Measurements from ENCODE around the gene PPP1R3E.
"Not testable (repeated sequence)": the region's sequence is repeated elsewhere in the genome, so short reads cannot be mapped to it uniquely, and the experiment has no call there.

The PPP1R3E gene

GRCh38 chr14:23297611-23298277 lies 4.9 kb downstream of the PPP1R3E start:
- DNase-seq (ENCODE audit: low spot score) = no peak

GRCh38 chr14:23297096-23297495 lies 5.6 kb downstream of the PPP1R3E start:
- DNase-seq (ENCODE audit: low spot score) = no peak

- DNase-seq (ENCODE audit: low spot score) = no peak
Measured at GRCh38 chr14:23296012-23296777, 6.5 kb downstream of the PPP1R3E start.

- DNase-seq (ENCODE audit: low spot score) = peak; percentile 23
Measured at GRCh38 chr14:23294734-23295561, 7.7 kb downstream of the PPP1R3E start.

- DNase-seq (ENCODE audit: low spot score) = no peak
Measured at GRCh38 chr14:23286902-23287479, 15.7 kb downstream of the PPP1R3E start.

- peak; percentile 98 for DNase-seq (ENCODE audit: low spot score)
Measured at GRCh38 chr14:23286020-23286901, 16.4 kb downstream of the PPP1R3E start, which contains the start of gene HOMEZ. HOMEZ (minus strand) TSS chr14:23286132; CDS start chr14:23285952, 180 bp downstream.

GRCh38 chr14:23285530-23286019 lies 17.1 kb downstream of the PPP1R3E start:
- DNase-seq (ENCODE audit: low spot score) = no peak

- peak; percentile 35 for DNase-seq (ENCODE audit: low spot score)
Measured at GRCh38 chr14:23284654-23285529, 17.8 kb downstream of the PPP1R3E start.

GRCh38 chr14:23281247-23281646 lies 21.4 kb downstream of the PPP1R3E start:
- no peak for DNase-seq (ENCODE audit: low spot score)

GRCh38 chr14:23277928-23278327 lies 24.7 kb downstream of the PPP1R3E start:
- not testable (repeated sequence) for DNase-seq (ENCODE audit: low spot score)

GRCh38 chr14:23277189-23277588 lies 25.5 kb downstream of the PPP1R3E start:
- no peak for DNase-seq (ENCODE audit: low spot score)

- DNase-seq (ENCODE audit: low spot score) = no peak
Measured at GRCh38 chr14:23275412-23275811, 27.2 kb downstream of the PPP1R3E start.

- no peak for DNase-seq (ENCODE audit: low spot score)
Measured at GRCh38 chr14:23269193-23269592, 33.5 kb downstream of the PPP1R3E start.

- not testable (repeated sequence) for DNase-seq (ENCODE audit: low spot score)
Measured at GRCh38 chr14:23260849-23261248, 41.8 kb downstream of the PPP1R3E start.

- no peak for DNase-seq (ENCODE audit: low spot score)
Measured at GRCh38 chr14:23259426-23259825, 43.2 kb downstream of the PPP1R3E start.

GRCh38 chr14:23258256-23258655 lies 44.4 kb downstream of the PPP1R3E start:
- no peak for DNase-seq (ENCODE audit: low spot score)

GRCh38 chr14:23252420-23253333 lies 50.0 kb downstream of the PPP1R3E start:
- no peak for DNase-seq (ENCODE audit: low spot score)

GRCh38 chr14:23252006-23252405 lies 50.7 kb downstream of the PPP1R3E start:
- DNase-seq (ENCODE audit: low spot score) = no peak

- no peak for DNase-seq (ENCODE audit: low spot score)
Measured at GRCh38 chr14:23249824-23250223, 52.8 kb downstream of the PPP1R3E start.
